Uterus (tissue), 2 donors: ENCODE results near the gene VPS45.

ENCODE experiments used
- POLR2A ChIP-seq, 2 donors: fragments of 450-650 bp; IDR thresholded peaks; one replicate each; pipeline ENCODE4 v1.6.1; 2016; ENCODE audit warnings: antibody characterized with exemption in 2 of 2, mild to moderate bottlenecking in 1 of 2, moderate library complexity in 1 of 2
- TF ChIP-seq, protein P1 (sequence below), 4 experiments: fragments of 200-600 bp in 2 of 4; fragments of 450-650 bp in 2 of 4; sonication (generic) in 2 of 4; IDR thresholded peaks; one replicate each; pipeline ENCODE4 v1.5.1; 2016 to 2019; ENCODE audit warnings: antibody characterized with exemption in 4 of 4, mild to moderate bottlenecking in 2 of 4, moderate library complexity in 1 of 4

DNA sequence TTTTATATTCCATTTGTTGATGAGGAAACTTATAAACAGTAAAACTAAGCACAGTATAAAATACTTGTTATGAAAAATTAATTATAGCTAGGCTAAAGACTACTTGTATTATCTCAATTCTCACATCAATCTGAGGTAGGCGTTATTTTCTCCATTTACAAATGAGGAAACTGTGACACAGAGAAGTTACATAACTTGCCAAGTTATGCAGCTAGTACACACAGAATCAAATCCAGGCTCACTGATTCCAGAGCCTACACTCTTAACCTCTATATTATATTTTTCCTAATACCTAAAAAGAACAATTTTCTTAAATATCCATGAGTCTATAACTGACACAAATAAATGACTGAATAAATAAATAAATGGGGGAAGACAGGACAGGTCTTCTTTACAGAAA lies 11.2 kb upstream of the VPS45 start:
- no peak for TF ChIP-seq POLR2A (IDR thresholded peaks at IDR 0.05)
- TF ChIP-seq, protein P1, sequence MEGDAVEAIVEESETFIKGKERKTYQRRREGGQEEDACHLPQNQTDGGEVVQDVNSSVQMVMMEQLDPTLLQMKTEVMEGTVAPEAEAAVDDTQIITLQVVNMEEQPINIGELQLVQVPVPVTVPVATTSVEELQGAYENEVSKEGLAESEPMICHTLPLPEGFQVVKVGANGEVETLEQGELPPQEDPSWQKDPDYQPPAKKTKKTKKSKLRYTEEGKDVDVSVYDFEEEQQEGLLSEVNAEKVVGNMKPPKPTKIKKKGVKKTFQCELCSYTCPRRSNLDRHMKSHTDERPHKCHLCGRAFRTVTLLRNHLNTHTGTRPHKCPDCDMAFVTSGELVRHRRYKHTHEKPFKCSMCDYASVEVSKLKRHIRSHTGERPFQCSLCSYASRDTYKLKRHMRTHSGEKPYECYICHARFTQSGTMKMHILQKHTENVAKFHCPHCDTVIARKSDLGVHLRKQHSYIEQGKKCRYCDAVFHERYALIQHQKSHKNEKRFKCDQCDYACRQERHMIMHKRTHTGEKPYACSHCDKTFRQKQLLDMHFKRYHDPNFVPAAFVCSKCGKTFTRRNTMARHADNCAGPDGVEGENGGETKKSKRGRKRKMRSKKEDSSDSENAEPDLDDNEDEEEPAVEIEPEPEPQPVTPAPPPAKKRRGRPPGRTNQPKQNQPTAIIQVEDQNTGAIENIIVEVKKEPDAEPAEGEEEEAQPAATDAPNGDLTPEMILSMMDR (IDR thresholded peaks at IDR 0.05) = no peak
